HepG2 (cell line): ENCODE measurements around the gene PLXNA1. TPM values are rescaled to one million over a fixed set of nuclear protein-coding genes. Genes with fewer than 3 reads are reported as not detected.

Experiments
- ATAC-seq: fragments of 200-7000 bp; cut with Tn5 transposase; 3 replicates; pipeline ENCODE4 v1.9.1; 2020; ENCODE audit warnings: mild to moderate bottlenecking, moderate library complexity
- BruUV-seq: library from RNA; stranded (reverse); fragments of 400-500 nt; replicated peaks from 2 replicates; lab custom pipeline; 2021; lab: Mats Ljungman, UMichigan
- CTCF ChIA-PET: fragments of 300-600 bp; formaldehyde crosslinking; extraction: SDS; loops from one replicate; lab custom pipeline; 2021; ENCODE audit warnings: low total read pairs, inconsistent platforms, low intra/inter-chr PET ratio; lab: Yijun Ruan, JAX
- POLR2A ChIA-PET: fragments of 350-600 bp; sonication (Branson Sonifier 250); formaldehyde crosslinking; loops from one replicate; lab custom pipeline; 2020; ENCODE audit warnings: antibody characterized with exemption, inconsistent platforms; lab: Yijun Ruan, JAX
- DNase-seq: peaks from one replicate; pipeline ENCODE4 v3.0.0-alpha.2; 2015; ENCODE audit warnings: low spot score
- FAIRE-seq: peaks from 3 replicates; lab custom pipeline; 2011; peaks lifted over from hg19 to GRCh38; lab: Jason Lieb, UNC
- H2AFZ ChIP-seq: one replicate; pipeline ENCODE4 v1.6.1; 2011; ENCODE audit warnings: low read length, inconsistent platforms
- H3K27ac ChIP-seq: fragments of 300-600 bp; 3 replicates; pipeline ENCODE4 v1.8.0; 2011; ENCODE audit warnings: mixed run types, mild to moderate bottlenecking, mixed read lengths, low read length, inconsistent platforms; ENCODE audit not compliant: insufficient read depth; ENCODE audit errors: extremely low read length
- H3K27me3 ChIP-seq, 2 experiments: fragments of 200-600 bp in 1 of 2; 2 replicates in 1 of 2; 3 replicates in 1 of 2; pipeline versions ENCODE4 v1.6.0 to v1.8.0; 2011; ENCODE audit warnings: low read length in 2 of 2, mild to moderate bottlenecking in 2 of 2, moderate library complexity in 2 of 2, inconsistent platforms in 1 of 2; ENCODE audit not compliant: insufficient read depth in 2 of 2, control insufficient read depth in 1 of 2
- H3K36me3 ChIP-seq, 2 experiments: fragments of 200-600 bp in 1 of 2; replicated peaks in 1 of 2; 2 replicates in 1 of 2; 3 replicates in 1 of 2; pipeline versions ENCODE4 v1.5.1 to v1.8.0; 2011; ENCODE audit warnings: low read length in 2 of 2, inconsistent platforms in 1 of 2; ENCODE audit not compliant: insufficient read depth in 2 of 2, control insufficient read depth in 1 of 2
- H3K4me1 ChIP-seq: 2 replicates; pipeline ENCODE4 v1.5.1; 2012; ENCODE audit warnings: low read length, inconsistent platforms; ENCODE audit not compliant: insufficient read depth
- H3K4me2 ChIP-seq: 2 replicates; pipeline ENCODE4 v1.6.0; 2011; ENCODE audit warnings: low read depth, low read length, inconsistent platforms
- H3K4me3 ChIP-seq, 3 experiments: fragments of 200-600 bp in 1 of 3; sonication (generic), shearing (Covaris generic) in 1 of 3; replicated peaks in 1 of 3; 2 replicates each; pipeline ENCODE4 v1.5.1; 2011 to 2016; ENCODE audit warnings: low read length in 3 of 3, inconsistent platforms in 2 of 3, low read depth in 2 of 3, mild to moderate bottlenecking in 2 of 3, control low read depth in 1 of 3, mixed read lengths in 1 of 3; ENCODE audit not compliant: insufficient read depth in 1 of 3
- H3K79me2 ChIP-seq: one replicate; pipeline ENCODE4 v1.6.1; 2011; ENCODE audit warnings: low read length, inconsistent platforms; ENCODE audit not compliant: insufficient read depth
- H3K9ac ChIP-seq: 2 replicates; pipeline ENCODE4 v1.6.0; 2011; ENCODE audit warnings: mild to moderate bottlenecking, low read depth, low read length, inconsistent platforms; ENCODE audit not compliant: insufficient read depth
- H3K9me3 ChIP-seq: 2 replicates; pipeline ENCODE4 v1.5.1; 2012; ENCODE audit warnings: mild to moderate bottlenecking, low read length
- H4K20me1 ChIP-seq: 2 replicates; pipeline ENCODE4 v1.6.0; 2011; ENCODE audit warnings: inconsistent platforms, mild to moderate bottlenecking, low read length, moderate library complexity; ENCODE audit not compliant: insufficient read depth
- FOXC1 ChIP-seq: sonication (generic); formaldehyde crosslinking; IDR thresholded peaks from 2 replicates; pipeline ENCODE4 v1.8.0; 2022; ENCODE audit warnings: mild to moderate bottlenecking, missing genetic modification reagents, borderline replicate concordance
- HDAC1 ChIP-seq: sonication (generic); formaldehyde crosslinking; IDR thresholded peaks from 2 replicates; pipeline ENCODE4 v1.5.1; 2020; ENCODE audit warnings: mild to moderate bottlenecking, missing genetic modification reagents
- NBN ChIP-seq: fragments of 450-650 bp; conservative IDR thresholded peaks from 2 replicates; pipeline ENCODE4 v1.6.1; 2017
- PHF8 ChIP-seq: sonication (generic); formaldehyde crosslinking; IDR thresholded peaks from 2 replicates; pipeline ENCODE4 v1.5.0; 2020; ENCODE audit warnings: missing genetic modification reagents
- PRDM10 ChIP-seq: sonication (generic); formaldehyde crosslinking; IDR thresholded peaks from 2 replicates; pipeline ENCODE4 v1.4.0; 2020; ENCODE audit warnings: low read depth, missing genetic modification reagents
- RAD51 ChIP-seq: fragments of 450-650 bp; IDR thresholded peaks from 2 replicates; pipeline ENCODE4 v1.6.1; 2016; ENCODE audit warnings: borderline replicate concordance
- RELA ChIP-seq: sonication (generic); formaldehyde crosslinking; IDR thresholded peaks from 2 replicates; pipeline ENCODE4 v1.4.0; 2020; ENCODE audit warnings: missing genetic modification reagents
- SNAPC5 ChIP-seq: sonication (generic); formaldehyde crosslinking; IDR thresholded peaks from 2 replicates; pipeline ENCODE4 v1.8.1; 2023; ENCODE audit warnings: mild to moderate bottlenecking, missing genetic modification reagents, borderline replicate concordance
- TOPORS ChIP-seq: sonication (generic); formaldehyde crosslinking; IDR thresholded peaks from 2 replicates; pipeline ENCODE4 v1.8.0; 2023; ENCODE audit warnings: mild to moderate bottlenecking, missing genetic modification reagents
- ZFP36L1 ChIP-seq: sonication (generic); formaldehyde crosslinking; IDR thresholded peaks from 2 replicates; pipeline ENCODE4 v1.8.0; 2022; ENCODE audit warnings: mild to moderate bottlenecking, missing genetic modification reagents, moderate library complexity
- ZNF546 ChIP-seq: sonication (generic); formaldehyde crosslinking; conservative IDR thresholded peaks from 2 replicates; pipeline ENCODE4 v1.8.1; 2023; ENCODE audit warnings: mild to moderate bottlenecking, missing genetic modification reagents
- ZNF598 ChIP-seq: sonication (generic); formaldehyde crosslinking; IDR thresholded peaks from 2 replicates; pipeline ENCODE4 v1.5.1; 2020; ENCODE audit warnings: mild to moderate bottlenecking, missing genetic modification reagents, borderline replicate concordance
- ZNF652 ChIP-seq: IDR thresholded peaks from 2 replicates; pipeline ENCODE4 v1.6.1; 2016; ENCODE audit warnings: low read depth, borderline replicate concordance
- ZNF704 ChIP-seq: sonication (generic); formaldehyde crosslinking; IDR thresholded peaks from 2 replicates; pipeline ENCODE4 v1.8.1; 2023; ENCODE audit warnings: mild to moderate bottlenecking, inconsistent platforms, moderate library complexity, missing genetic modification reagents, borderline replicate concordance
- ZUFSP ChIP-seq: sonication (generic); formaldehyde crosslinking; IDR thresholded peaks from 2 replicates; pipeline ENCODE4 v1.9.0; 2021; ENCODE audit warnings: missing genetic modification reagents, mild to moderate bottlenecking, borderline replicate concordance
- WGBS: methylation state at CpG from one replicate; pipeline ENCODE4 v1.1.6; 2017; ENCODE audit warnings: low lambda C conversion rate; 5-methylcytosine and 5-hydroxymethylcytosine counted together
- in situ Hi-C: cut with HindIII; loops from 2 replicates; pipeline ENCODE4 v1.10.0; 2017; ENCODE audit warnings: low pct_unique_long_range_greater_than_20kb; ENCODE audit not compliant: extremely low pct_ligation_motif_present
- intact Hi-C: fragments of 100-400 bp; cut with micrococcal nuclease; formaldehyde crosslinking; loops from one replicate; pipeline ENCODE4 v1.10.0; 2022; ENCODE audit not compliant: unreplicated experiment
- polyA plus RNA-seq, 8 experiments: library from polyadenylated mRNA; depleted of rRNA in 3 of 8; stranded (reverse) in 7 of 8; unstranded in 1 of 8; fragments of >200 nt; fragmentation: Illumina TruSeq in 4 of 8; extraction: Trizol in 4 of 8; gene quantifications; 2 replicates each; pipeline versions ENCODE4 v1.2.1 to v1.2.3, GENCODE V29; 2011 to 2016; ENCODE audit warnings: low read depth in 4 of 8, missing spikeins in 1 of 8, mixed read lengths in 1 of 8; ENCODE audit not compliant: insufficient read depth in 1 of 8
- total RNA-seq, 5 experiments: library from RNA; depleted of rRNA; stranded (reverse); fragments of >200 nt; fragmentation: Illumina TruSeq; extraction: Trizol; gene quantifications; 2 replicates each; pipeline ENCODE4 v1.2.3, GENCODE V29; 2016; ENCODE audit warnings: low read depth in 1 of 5
- TF ChIP-seq, protein P1 (sequence below): sonication (generic); formaldehyde crosslinking; IDR thresholded peaks from 2 replicates; pipeline ENCODE4 v1.4.0; 2020; ENCODE audit warnings: mild to moderate bottlenecking, low read depth, missing genetic modification reagents
- TF ChIP-seq, protein P2 (sequence below): sonication (generic); formaldehyde crosslinking; IDR thresholded peaks from 2 replicates; pipeline ENCODE4 v1.8.1; 2023; ENCODE audit warnings: mild to moderate bottlenecking, moderate library complexity, missing genetic modification reagents

Gene PLXNA1
- total and polyA plus RNA-seq, 2 of the 13 experiments (the other 11 are each of a cell fraction or from before 2014, with no cell fraction given) = 16.6 to 18.2 TPM

DNA sequence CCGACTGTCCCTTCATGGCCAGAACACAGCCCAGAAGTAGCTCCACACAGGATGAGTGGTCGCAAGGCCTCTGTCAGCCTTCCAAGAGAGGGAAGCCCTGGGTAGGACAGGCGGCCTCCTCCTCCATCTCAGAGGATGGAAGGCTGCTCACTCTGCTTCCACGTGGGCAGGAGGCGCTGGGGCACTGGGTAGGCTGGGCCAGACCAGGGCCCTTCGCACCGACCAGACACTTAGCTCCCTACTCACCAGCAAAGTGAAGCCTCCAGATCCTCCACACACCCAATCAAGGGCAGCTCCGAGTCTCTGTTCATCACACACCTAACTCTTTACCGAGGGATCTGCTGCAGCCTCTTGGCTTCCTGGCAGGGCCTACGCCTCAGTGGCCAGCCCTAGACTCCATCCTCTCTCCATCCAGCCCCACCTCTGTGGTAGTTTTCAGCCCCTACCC lies 24.3 kb upstream of the PLXNA1 start:
- Histone ChIP-seq H3K4me2 (no peak overlapping the region), H3K4me1 (peaks cover 26% of the 10 kb centered on the region), H3K36me3 (0 out of 5 replicates have a peak, but pooled peaks cover 0 to 2% of the 10 kb centered on the region in 2 experiments), H3K9me3 (no peaks in the 10 kb centered on the region), H3K9ac (no peak overlapping the region), H3K27me3 (no peaks in the 10 kb centered on the region), H2AFZ (no peak overlapping the region), H3K27ac (no peak overlapping the region), H4K20me1 (no peaks in the 10 kb centered on the region), H3K79me2 (no peaks in the 10 kb centered on the region), H3K4me3 (no peak overlapping the region)
- WGBS = 71% methylated on average over 4 of the region's 10 CpGs
- ATAC-seq (no peak), FAIRE-seq (no peak), DNase-seq (no peak)
- ChIA-PET CTCF (no interaction called here), POLR2A (no interaction called here)
- in situ Hi-C loops = no loop called here
- BruUV-seq = no TSS peak
- intact Hi-C loops = no loop called here
- TF ChIP-seq FOXC1 (CRISPR knock-in tag) = no peak
- no peak for TF ChIP-seq RELA (CRISPR knock-in tag)
- TF ChIP-seq HDAC1 (CRISPR knock-in tag) = no peak
- no peak for TF ChIP-seq ZUFSP (CRISPR knock-in tag)
- TF ChIP-seq ZNF652 (CRISPR knock-in tag) = no peak
- TF ChIP-seq ZNF598 (CRISPR knock-in tag) = no peak
- TF ChIP-seq ZNF546 (CRISPR knock-in tag) = no peak
- no peak for TF ChIP-seq ZNF704
- TF ChIP-seq NBN = no peak
- TF ChIP-seq, protein P1, sequence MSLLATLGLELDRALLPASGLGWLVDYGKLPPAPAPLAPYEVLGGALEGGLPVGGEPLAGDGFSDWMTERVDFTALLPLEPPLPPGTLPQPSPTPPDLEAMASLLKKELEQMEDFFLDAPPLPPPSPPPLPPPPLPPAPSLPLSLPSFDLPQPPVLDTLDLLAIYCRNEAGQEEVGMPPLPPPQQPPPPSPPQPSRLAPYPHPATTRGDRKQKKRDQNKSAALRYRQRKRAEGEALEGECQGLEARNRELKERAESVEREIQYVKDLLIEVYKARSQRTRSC (CRISPR knock-in tag) = no peak
- no peak for TF ChIP-seq TOPORS
- TF ChIP-seq PRDM10 (CRISPR knock-in tag) = no peak
- TF ChIP-seq, protein P2, sequence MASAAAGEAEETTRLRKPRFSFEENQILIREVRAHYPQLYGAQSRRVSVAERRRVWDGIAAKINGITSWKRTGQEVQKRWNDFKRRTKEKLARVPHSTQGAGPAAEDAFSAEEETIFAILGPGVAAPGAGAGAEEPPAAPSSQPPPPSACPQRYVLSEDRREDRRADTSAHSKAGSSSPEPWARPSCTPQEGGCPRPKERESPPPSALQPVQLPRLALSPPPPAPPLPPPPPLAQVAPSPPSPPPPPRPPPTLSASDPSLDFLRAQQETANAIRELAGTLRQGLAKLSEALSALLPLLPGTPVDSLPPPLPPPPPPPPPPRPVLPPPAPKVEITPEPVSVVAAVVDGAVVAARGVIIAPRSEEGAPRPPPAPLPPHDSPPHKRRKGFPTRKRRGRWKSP (CRISPR knock-in tag) = no peak
- TF ChIP-seq RAD51 = no peak
- TF ChIP-seq SNAPC5 = no peak
- TF ChIP-seq PHF8 (CRISPR knock-in tag) = no peak
- no peak for TF ChIP-seq ZFP36L1 (CRISPR knock-in tag)
